ENCODE data around the gene NMT1. TPM values are rescaled to one million over a fixed set of nuclear protein-coding genes. Genes with fewer than 3 reads are reported as not detected.
"Not testable (repeated sequence)": the region's sequence is repeated elsewhere in the genome, so short reads cannot be mapped to it uniquely, and the experiment has no call there.

The NMT1 gene
- total RNA-seq, 1 donor = 46.0 TPM

DNA sequence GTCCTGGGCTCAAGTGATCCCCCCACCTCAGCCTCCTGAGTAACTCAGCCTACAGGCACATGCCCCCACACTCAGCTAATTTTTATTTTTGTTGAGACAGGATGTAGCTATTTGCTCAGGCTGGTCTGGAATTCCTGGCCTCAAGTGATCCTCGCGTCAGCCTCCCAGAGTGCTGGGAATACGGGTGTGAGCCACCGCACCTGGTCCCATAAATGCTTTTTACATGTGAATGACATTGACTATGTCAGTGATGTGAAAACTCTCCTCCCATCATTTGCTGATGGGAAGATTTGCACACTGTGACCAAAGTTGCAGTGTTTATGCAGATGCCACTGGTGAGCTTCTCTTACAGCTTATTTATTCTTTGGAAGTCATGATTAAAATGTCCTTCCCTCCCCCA, 56.2 kb downstream of the NMT1 start:
- DNase-seq (ENCODE audit: low read depth in 2 of 3, low spot score in 2 of 3) = no peak

GRCh38 chr17:45117848-45118646, 56.9 kb downstream of the NMT1 start:
- no peak for DNase-seq (ENCODE audit: low read depth in 2 of 3, low spot score in 2 of 3)

GRCh38 chr17:45118691-45119090, 57.6 kb downstream of the NMT1 start:
- no peak for DNase-seq (ENCODE audit: low read depth in 2 of 3, low spot score in 2 of 3)

GRCh38 chr17:45119964-45120363, 58.8 kb downstream of the NMT1 start:
- no peak for DNase-seq (ENCODE audit: low read depth in 2 of 3, low spot score in 2 of 3)

GRCh38 chr17:45120558-45120957, 59.4 kb downstream of the NMT1 start:
- DNase-seq (ENCODE audit: low read depth in 2 of 3, low spot score in 2 of 3) = no peak

DNA sequence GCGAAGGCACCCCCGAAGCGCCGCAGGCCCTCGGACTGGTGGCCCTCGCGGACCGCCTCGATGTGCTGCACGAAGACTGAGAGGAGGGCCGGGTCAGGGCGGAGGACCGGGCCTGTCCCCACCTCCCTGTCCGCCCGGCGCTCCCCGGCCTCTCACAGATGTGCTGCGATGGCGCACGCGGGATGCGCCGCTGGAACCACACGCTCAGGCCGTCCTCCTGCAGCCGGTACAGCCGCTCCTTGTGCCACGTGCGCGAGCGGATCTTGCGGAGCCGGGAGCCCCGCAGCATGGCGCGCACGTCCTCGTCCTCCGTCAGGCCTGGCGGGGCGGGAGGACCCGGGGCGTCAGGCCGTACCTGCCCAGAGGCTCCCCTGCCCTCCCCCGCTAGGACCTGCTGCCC, 59.9 kb downstream of the NMT1 start:
- no peak for DNase-seq (ENCODE audit: low read depth in 2 of 3, low spot score in 2 of 3)

- no peak for DNase-seq (ENCODE audit: low read depth in 2 of 3, low spot score in 2 of 3)
Observed at GRCh38 chr17:45123076-45123770, 62.1 kb downstream of the NMT1 start.

DNA sequence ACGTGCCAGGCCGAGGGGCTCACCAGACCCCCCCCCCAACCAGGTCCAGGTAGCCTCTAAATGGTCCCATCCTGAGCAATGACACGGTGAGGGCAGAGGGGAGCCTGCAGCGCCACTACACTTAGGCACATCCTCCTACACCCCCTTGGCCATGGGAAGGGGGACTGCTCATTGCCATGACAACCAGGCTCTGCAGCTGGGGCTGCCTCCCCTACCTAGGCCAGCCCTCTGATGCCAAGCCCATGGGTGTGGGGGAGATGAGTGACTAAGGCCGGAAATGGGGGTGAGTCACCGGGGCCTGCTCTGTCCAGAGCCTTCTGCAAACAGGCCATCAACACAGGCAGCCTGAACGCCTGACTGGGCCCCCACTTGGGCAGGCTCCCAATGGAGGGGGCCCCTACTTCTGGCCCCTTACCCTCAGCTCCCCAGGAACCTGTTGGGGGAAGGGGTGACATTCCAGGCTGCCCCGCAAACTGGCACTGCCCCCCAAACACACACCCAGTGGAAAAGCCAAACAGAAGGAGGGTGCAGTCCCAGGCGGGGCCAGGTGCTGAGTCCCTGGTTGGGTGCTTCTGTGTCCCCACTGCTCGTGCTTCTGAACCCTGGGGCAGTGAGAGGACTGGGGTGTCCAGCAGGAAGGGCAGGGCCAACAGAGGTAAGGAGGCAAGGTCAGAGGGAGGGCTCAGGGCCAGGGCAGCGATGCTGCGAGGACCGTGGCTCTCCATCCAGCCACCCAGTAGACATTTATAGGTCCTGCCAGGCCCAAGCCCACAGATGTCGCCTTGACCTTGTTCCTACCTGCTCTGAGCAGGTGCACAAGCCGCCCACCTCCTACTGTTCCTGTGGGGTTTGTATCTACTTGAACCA, 63.0 kb downstream of the NMT1 start:
- peak in 2 of 3 donors; percentile 74 to 81 for DNase-seq (ENCODE audit: low read depth in 2 of 3, low spot score in 2 of 3)

DNA sequence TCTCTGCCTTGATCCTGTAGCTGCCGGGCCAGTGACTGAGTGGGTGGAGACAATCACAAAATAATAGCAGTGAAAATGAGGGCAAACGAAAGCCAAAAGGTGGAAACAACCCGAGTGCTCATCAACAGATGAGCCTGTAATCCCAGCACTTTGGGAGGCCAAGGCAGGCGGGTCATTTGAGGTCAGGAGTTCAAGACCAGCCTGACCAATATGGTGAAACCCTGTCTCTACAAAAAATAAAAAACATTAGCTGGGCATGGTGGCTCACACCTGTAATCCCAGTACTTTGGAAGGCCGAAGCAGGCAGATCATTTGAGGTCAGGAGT, 63.6 kb downstream of the NMT1 start:
- not testable (repeated sequence) for DNase-seq (ENCODE audit: low read depth in 2 of 3, low spot score in 2 of 3)

DNA sequence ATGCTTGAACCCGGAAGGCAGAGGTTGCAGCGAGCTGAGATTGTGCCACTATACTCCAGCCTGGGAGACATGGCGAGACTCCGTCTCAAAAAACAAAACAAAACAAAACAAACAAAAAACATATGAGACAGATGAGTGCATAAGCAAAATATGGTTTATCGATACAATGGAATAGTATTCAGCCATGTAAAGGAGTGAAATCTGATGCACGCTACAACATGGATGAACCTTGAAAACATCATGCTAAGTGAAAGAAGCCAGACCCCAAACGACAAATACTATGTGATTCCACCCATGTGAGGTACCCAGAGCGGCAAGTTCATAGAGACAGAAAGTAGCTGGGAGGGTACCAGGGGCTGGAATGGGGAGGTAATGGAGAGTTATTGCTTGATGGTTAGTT, 64.4 kb downstream of the NMT1 start:
- DNase-seq (ENCODE audit: low read depth in 2 of 3, low spot score in 2 of 3) = no peak

GRCh38 chr17:45127207-45127547, 66.1 kb downstream of the NMT1 start:
- DNase-seq (ENCODE audit: low read depth in 2 of 3, low spot score in 2 of 3) = no peak

GRCh38 chr17:45127548-45128300, 66.6 kb downstream of the NMT1 start:
- no peak for DNase-seq (ENCODE audit: low read depth in 2 of 3, low spot score in 2 of 3)

GRCh38 chr17:45128331-45128730, 67.2 kb downstream of the NMT1 start:
- no peak for DNase-seq (ENCODE audit: low read depth in 2 of 3, low spot score in 2 of 3)

- no peak for DNase-seq (ENCODE audit: low read depth in 2 of 3, low spot score in 2 of 3)
Observed at GRCh38 chr17:45128989-45129388, 67.9 kb downstream of the NMT1 start.

GRCh38 chr17:45129426-45129939, 68.4 kb downstream of the NMT1 start:
- DNase-seq (ENCODE audit: low read depth in 2 of 3, low spot score in 2 of 3) = no peak

GRCh38 chr17:45129940-45130680, 69.0 kb downstream of the NMT1 start:
- DNase-seq (ENCODE audit: low read depth in 2 of 3, low spot score in 2 of 3) = no peak

DNA sequence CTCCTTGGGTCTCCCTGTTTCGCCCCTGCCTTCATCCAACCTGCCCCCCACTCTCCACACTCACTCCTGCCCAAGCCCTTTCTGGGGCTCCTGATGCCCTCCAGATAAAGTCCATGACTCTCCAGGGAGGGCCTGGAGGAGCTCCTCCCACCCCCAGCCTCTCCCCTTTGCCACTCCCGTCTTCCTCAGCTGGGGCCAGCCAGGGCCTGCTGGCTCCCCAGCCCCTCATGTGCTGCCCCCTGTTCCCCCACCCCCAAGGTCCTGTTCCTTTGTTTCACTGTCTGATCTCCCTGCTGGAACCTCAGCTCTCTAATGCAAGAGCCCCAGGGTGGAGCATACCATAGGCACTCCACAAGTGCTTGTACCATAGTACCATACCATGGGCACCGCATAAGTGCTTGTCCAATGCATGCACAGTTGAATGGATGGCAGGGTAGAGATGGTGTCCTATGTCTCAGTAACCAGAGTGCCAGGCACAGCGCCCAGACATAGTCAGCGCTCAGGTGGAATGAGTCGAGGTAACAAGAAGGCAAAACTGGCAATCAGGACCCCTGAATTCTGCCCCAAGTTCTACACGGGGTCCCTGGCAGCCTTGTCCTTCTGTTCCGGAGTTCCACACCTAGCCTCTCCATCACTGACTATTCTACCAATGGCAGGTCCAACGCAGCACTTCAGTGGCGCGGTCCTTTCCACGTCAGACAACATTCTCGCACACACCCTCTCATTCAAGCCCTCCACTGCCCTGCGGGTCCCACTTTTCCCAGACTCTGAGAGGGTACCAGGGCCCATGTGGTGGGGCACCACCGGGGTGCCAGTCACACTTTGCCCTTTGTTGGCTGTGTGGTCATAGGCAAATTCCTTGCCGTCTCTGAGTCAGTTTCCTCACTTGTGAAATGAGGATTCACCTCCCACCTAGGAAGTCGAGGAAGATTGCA, 69.8 kb downstream of the NMT1 start:
- DNase-seq (ENCODE audit: low read depth in 2 of 3, low spot score in 2 of 3) = no peak

GRCh38 chr17:45131616-45132319, 70.7 kb downstream of the NMT1 start:
- peak in 2 of 3 donors; percentile 50 to 60 for DNase-seq (ENCODE audit: low read depth in 2 of 3, low spot score in 2 of 3)
